ENCODE data around the gene BICRA. TPM values are rescaled to one million over a fixed set of nuclear protein-coding genes. Genes with fewer than 3 reads are reported as not detected.

The BICRA gene
- total RNA-seq, 1 donor from 2014 or later: 55.5 TPM

DNA sequence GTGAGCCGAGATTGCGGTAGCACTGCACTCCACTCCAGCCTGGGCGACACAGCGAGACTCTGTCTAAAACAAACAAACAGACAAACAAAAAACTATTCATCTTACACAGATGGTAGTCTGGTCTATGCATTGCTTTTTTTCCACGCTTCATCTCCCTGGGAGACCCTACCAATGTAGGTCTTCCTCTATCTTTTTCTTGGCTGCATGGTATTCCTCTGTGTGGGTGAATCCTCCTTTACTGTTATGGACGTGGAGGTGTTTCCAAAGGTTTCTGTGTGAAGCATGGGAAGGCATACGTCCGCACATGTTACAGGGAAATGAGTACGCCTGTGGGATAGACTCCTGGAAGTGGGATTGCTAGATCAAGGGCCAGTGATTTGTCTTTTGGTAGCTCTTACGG lies 5.6 kb downstream of the BICRA start:
- Mint-ChIP-seq H3K36me3 (ENCODE audit: unreplicated experiment) (no peaks in the 10 kb centered on the region), H3K9me3 (ENCODE audit: unreplicated experiment) (peaks cover 6% of the 10 kb centered on the region), H3K4me1 (ENCODE audit: low read depth, unreplicated experiment) (peaks cover 30% of the 10 kb centered on the region), H3K4me3 (ENCODE audit: unreplicated experiment) (peak overlapping the region; percentile 12), H3K27ac (ENCODE audit: unreplicated experiment) (no peak overlapping the region), H3K27me3 (ENCODE audit: unreplicated experiment) (peaks cover 2% of the 10 kb centered on the region)
- TF ChIP-seq, protein P1, sequence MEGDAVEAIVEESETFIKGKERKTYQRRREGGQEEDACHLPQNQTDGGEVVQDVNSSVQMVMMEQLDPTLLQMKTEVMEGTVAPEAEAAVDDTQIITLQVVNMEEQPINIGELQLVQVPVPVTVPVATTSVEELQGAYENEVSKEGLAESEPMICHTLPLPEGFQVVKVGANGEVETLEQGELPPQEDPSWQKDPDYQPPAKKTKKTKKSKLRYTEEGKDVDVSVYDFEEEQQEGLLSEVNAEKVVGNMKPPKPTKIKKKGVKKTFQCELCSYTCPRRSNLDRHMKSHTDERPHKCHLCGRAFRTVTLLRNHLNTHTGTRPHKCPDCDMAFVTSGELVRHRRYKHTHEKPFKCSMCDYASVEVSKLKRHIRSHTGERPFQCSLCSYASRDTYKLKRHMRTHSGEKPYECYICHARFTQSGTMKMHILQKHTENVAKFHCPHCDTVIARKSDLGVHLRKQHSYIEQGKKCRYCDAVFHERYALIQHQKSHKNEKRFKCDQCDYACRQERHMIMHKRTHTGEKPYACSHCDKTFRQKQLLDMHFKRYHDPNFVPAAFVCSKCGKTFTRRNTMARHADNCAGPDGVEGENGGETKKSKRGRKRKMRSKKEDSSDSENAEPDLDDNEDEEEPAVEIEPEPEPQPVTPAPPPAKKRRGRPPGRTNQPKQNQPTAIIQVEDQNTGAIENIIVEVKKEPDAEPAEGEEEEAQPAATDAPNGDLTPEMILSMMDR (IDR thresholded peaks at IDR 0.05; ENCODE audit: partially characterized antibody, unreplicated experiment): no peak
- DNase-seq: no peak

DNA sequence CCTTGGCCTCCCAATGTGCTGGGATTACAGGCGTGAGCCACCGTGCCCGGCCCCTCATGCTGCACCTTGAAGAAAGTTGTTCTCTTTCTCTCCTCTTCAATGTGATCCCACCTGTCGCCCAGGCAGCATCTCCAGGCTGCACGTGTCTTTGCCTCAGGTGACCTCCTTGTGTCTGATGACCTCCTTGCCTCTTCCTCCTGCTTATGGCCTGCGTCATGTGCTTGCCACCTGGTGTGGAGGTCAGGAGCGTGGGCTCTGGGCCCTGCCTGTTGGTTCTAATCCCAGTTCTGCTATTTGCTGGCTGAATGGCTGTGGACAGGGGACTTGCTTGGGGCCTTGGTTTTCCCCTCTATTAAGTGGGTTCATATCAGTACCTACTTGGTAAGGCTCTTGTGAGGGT lies 6.3 kb downstream of the BICRA start:
- H3K36me3 Mint-ChIP-seq (ENCODE audit: unreplicated experiment): no peaks in the 10 kb centered on the region
- H3K4me3 Mint-ChIP-seq (ENCODE audit: unreplicated experiment): peak overlapping the region; percentile 66
- no peak for DNase-seq
- H3K4me1 Mint-ChIP-seq (ENCODE audit: low read depth, unreplicated experiment): peaks cover 30% of the 10 kb centered on the region
- H3K27ac Mint-ChIP-seq (ENCODE audit: unreplicated experiment): no peak overlapping the region
- peaks cover 2% of the 10 kb centered on the region for H3K27me3 Mint-ChIP-seq (ENCODE audit: unreplicated experiment)
- peaks cover 6% of the 10 kb centered on the region for H3K9me3 Mint-ChIP-seq (ENCODE audit: unreplicated experiment)
- TF ChIP-seq, protein P1 (IDR thresholded peaks at IDR 0.05; ENCODE audit: partially characterized antibody, unreplicated experiment): no peak

DNA sequence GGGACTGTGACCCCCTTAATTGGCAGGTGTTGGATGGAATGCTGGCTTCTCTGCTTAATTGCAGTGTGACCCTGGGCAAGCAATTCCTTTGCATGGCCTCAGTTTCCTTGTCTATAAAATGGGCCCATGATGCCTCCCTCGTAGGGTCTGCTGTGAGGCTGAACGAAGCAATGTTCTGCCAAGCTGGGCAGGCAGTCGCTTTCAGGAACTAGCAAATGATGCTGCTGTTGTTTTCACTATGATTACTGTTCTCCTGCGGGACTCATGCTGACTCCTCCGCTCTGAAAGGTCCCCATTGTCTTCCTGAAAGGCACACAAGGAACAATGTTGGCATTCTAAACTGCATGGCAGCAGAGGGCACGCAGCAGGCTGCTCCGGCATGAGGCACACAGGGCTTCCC lies 6.8 kb downstream of the BICRA start:
- H3K36me3 Mint-ChIP-seq (ENCODE audit: unreplicated experiment): no peaks in the 10 kb centered on the region
- peaks cover 6% of the 10 kb centered on the region for H3K9me3 Mint-ChIP-seq (ENCODE audit: unreplicated experiment)
- no peak for DNase-seq
- H3K27ac Mint-ChIP-seq (ENCODE audit: unreplicated experiment): no peak overlapping the region
- no peak overlapping the region for H3K4me3 Mint-ChIP-seq (ENCODE audit: unreplicated experiment)
- peaks cover 2% of the 10 kb centered on the region for H3K27me3 Mint-ChIP-seq (ENCODE audit: unreplicated experiment)
- TF ChIP-seq, protein P1 (IDR thresholded peaks at IDR 0.05; ENCODE audit: partially characterized antibody, unreplicated experiment): no peak
- peaks cover 28% of the 10 kb centered on the region for H3K4me1 Mint-ChIP-seq (ENCODE audit: low read depth, unreplicated experiment)

DNA sequence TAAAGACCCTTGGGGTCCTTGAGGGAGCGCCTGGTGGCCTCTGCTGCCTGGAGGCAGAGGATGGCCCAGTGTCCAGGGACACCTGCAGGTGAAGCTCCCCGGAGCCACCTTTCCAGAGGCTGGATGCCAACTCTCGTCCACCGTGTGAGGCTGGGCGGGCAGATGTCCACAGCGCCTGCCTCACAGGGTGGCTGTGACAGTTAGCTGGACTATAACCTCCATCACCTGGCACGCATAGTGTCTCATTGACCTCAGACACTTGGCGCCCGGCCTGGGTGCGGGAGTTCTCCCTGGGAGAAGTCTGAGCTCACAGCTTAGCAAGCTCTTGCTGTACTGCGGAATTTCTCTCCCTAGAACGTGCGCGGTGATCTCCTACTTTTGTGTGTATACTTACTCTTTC lies 9.8 kb downstream of the BICRA start:
- Mint-ChIP-seq H3K4me3 (ENCODE audit: unreplicated experiment) (no peak overlapping the region), H3K36me3 (ENCODE audit: unreplicated experiment) (no peaks in the 10 kb centered on the region), H3K27me3 (ENCODE audit: unreplicated experiment) (peaks cover 5% of the 10 kb centered on the region), H3K4me1 (ENCODE audit: low read depth, unreplicated experiment) (peaks cover 17% of the 10 kb centered on the region), H3K9me3 (ENCODE audit: unreplicated experiment) (no peaks in the 10 kb centered on the region), H3K27ac (ENCODE audit: unreplicated experiment) (no peak overlapping the region)
- TF ChIP-seq, protein P1 (IDR thresholded peaks at IDR 0.05; ENCODE audit: partially characterized antibody, unreplicated experiment): no peak
- DNase-seq: no peak

DNA sequence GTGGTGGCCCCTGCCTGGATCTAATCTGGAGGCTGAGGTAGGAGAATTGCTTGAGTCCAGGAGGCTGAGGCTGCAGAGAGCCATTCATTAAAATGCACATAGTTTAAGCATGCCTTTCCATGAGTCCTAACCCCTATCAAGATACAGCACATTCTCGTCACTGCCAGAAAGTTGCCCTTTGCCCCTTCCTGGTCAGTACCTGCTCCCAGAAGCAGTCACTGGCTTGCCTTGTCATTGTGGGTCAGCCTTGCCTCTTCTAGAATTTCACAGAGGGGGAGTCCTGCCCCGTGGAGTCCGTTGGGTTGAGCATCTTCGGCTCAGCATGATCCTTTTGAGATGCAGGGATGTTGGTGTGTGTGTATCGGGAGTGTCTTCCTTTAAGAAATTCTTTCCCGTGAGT lies 10.8 kb downstream of the BICRA start:
- H3K27ac Mint-ChIP-seq (ENCODE audit: unreplicated experiment): no peak overlapping the region
- no peak for DNase-seq
- H3K4me1 Mint-ChIP-seq (ENCODE audit: low read depth, unreplicated experiment): peaks cover 17% of the 10 kb centered on the region

More for the DNA sequence above, 10.8 kb downstream of the BICRA start:
- TF ChIP-seq, protein P1 (IDR thresholded peaks at IDR 0.05; ENCODE audit: partially characterized antibody, unreplicated experiment): no peak
- Mint-ChIP-seq H3K4me3 (ENCODE audit: unreplicated experiment) (no peak overlapping the region), H3K36me3 (ENCODE audit: unreplicated experiment) (no peaks in the 10 kb centered on the region), H3K27me3 (ENCODE audit: unreplicated experiment) (peaks cover 5% of the 10 kb centered on the region), H3K9me3 (ENCODE audit: unreplicated experiment) (no peaks in the 10 kb centered on the region)
